Measurements from ENCODE around the gene DDAH2. TPM values are rescaled to one million over a fixed set of nuclear protein-coding genes. Genes with fewer than 3 reads are reported as not detected.

Gene DDAH2
- total RNA-seq, 1 donor from 2014 or later: 69.9 TPM

GRCh38 chr6:31762878-31763618 is 33.9 kb upstream of the DDAH2 start:
- intact Hi-C loops (cut with DNase I): loop anchor here (5.0 kb wide), 1 partner anchor 36 kb away; the partner anchor contains the start of gene DDAH2
- DNase-seq (ENCODE audit: low spot score): no peak

- intact Hi-C loops (cut with DNase I): loop anchor here (5.0 kb wide), 1 partner anchor 35 kb away; the partner anchor contains the start of gene DDAH2
- no peak for DNase-seq (ENCODE audit: low spot score)
Observed at GRCh38 chr6:31762356-31762755, 33.3 kb upstream of the DDAH2 start, which contains the start of gene SAPCD1. Gene SAPCD1, plus strand, starts transcription at chr6:31762656. Its CDS starts 399 bp downstream, at chr6:31763055.

DNA sequence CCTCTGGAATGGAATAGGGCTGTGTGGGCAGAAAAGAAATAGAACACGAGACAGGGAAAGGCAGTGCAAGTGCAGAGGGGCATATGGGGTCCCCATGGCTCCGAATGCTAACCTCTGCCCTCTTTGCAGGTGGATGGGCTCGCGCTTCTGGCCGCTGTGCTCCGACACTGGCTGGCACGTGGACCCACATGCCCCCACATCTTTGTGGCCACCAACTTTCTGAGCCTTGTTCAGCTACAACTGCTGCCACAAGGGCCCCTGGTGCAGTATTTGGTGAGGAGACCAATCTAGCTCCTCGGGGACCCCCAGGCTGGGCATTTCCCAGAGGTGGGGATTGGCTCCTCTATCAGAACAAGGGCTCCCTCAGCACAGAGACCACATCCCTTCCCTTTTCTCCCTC is 32.2 kb upstream of the DDAH2 start:
- no peak for DNase-seq (ENCODE audit: low spot score)
- intact Hi-C loops (cut with DNase I): loop anchor here (5.0 kb wide), 1 partner anchor 34 kb away; the partner anchor contains the start of gene DDAH2

- intact Hi-C loops (cut with DNase I): loop anchor here (5.0 kb wide), 1 partner anchor 33 kb away; the partner anchor contains the start of gene DDAH2
- DNase-seq (ENCODE audit: low spot score): no peak
Observed at GRCh38 chr6:31760790-31761189, 31.7 kb upstream of the DDAH2 start.

DNA sequence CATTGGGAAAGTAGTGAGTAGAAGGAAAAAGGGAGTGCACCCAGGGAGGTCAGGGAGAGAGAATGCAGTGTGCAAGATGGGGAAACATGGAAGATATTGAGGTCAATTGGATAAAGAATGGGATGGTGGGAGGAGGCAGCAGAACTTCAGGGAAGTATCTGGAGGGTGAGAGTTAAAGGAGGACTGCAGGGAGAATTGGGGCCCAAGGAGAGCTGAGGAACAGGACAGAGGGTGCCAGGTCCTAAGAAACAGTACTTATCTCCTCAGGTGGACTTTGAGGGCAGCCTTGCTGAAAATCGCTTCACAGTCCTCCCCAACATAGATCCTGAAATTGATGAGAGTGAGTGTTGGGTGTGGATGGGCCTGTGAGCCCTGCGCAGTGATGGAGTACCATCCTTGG is 29.2 kb upstream of the DDAH2 start:
- intact Hi-C loops (cut with DNase I): no loop called here
- DNase-seq (ENCODE audit: low spot score): no peak

DNA sequence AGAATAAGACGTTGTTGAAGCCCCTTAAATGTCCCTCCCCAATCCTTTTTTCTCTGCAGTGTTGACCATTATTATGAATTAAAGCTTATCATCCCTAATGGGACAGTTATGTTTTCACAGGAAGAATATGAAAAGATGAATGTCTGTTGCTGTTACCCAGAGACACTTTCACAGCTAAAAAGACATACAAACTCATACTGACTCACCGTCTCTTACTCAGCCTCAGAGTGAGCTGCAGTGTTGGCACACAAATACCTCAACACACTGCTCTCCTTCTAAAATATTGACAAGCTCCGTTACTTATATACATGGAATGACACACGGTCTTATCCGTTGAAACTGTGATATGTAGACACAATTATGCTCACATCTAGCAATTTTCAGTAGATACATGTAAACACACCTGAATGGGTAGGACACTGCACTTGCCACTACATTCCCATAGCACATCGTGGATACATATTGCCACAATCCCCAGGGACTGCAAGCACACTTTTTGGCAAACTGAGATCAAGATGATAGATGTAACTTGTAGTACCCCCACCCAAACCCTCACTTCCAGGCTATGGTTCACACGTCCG is 23.7 kb upstream of the DDAH2 start:
- intact Hi-C loops (cut with DNase I): no loop called here
- no peak for DNase-seq (ENCODE audit: low spot score)

DNA sequence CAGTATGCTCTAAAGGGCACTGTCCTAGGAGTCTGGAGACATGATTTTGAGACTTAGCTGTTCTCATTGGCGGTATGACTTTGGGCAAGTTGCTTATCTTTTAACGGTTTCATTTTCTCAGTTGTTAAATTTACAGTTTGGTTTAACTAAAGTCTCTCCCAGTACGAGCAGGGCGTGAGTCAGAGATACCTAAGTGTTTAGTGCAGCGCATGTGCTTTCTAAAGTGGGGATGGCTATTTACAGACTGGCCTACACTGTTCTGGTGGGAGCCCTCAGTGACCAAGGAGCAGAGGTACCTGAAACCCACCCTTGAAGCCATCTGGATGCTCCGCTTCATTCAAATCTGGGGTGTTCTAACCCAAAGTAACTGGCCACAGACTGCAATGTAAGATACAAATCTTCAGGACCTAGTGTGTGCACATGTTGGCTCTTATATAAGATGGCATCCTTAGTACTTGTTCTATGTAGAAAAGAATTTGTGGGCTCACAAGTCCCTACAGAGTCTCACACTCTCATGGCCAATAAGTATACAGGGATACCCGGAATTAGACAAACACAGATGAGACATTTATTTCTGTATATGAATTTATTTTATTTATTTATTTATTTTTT is 21.4 kb upstream of the DDAH2 start:
- no peak for DNase-seq (ENCODE audit: low spot score)
- intact Hi-C loops (cut with DNase I): no loop called here

DNA sequence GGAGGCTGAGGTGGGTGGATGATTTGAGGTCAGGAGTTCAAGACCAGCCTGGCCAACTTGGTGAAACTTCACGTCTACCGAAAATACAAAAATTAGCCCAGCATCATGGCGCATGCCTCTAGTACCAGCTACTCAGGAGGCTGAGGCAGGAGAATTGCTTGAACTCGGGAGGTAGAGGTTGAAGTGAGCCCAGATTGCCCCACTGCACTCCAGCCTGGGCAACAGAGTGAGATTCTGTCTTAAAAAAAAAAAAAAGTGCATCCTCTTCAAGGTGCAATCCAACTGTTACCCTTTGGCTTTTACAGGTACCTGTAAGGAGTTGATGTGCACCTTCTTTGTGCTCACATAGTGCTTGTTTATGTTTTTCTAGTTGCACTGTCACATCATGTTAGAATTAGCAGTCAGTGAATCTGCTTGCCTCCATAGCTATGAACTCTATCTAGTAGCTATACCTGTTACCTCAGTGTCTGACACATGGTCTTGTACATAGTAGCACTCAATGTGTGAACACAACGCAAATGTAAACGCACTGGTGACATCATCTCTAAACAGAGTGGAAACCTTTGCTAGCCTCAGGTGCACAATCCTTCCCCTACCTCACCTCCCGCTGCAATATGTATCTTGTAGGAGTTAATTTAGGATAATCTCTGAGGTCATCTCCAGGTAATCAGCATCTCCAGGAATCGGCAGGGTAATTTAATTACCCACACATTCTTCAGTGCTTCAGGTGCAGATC is 20.4 kb upstream of the DDAH2 start:
- DNase-seq (ENCODE audit: low spot score): no peak
- intact Hi-C loops (cut with DNase I): no loop called here

DNA sequence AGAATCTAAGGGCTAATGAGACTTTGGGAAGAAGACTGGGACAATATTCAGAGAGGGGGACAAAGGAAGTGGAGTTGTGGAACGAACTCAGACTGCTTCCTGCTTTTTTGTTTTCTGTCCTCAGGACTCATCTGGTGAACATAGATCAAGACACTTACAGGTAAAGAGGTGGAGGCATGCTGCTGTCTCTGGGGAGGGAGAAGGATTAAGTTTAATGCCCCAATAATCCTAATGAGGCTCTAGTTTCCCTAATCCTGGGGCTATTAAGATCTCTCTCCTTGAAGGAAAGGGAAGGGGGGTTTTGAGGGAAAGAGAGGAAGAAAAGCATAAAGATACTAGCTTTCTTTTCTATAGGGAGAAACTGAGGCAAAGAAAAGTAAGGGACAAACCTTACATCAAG is 15.3 kb upstream of the DDAH2 start:
- DNase-seq (ENCODE audit: low spot score): no peak
- intact Hi-C loops (cut with DNase I): no loop called here

- intact Hi-C loops (cut with DNase I): no loop called here
- DNase-seq (ENCODE audit: low spot score): no peak
Observed at GRCh38 chr6:31742894-31743293, 13.8 kb upstream of the DDAH2 start.

- DNase-seq (ENCODE audit: low spot score): no peak
- intact Hi-C loops (cut with DNase I): no loop called here
Observed at GRCh38 chr6:31741815-31742214, 12.7 kb upstream of the DDAH2 start.

GRCh38 chr6:31740397-31741223 is 11.5 kb upstream of the DDAH2 start:
- intact Hi-C loops (cut with DNase I): no loop called here
- DNase-seq (ENCODE audit: low spot score): no peak

DNA sequence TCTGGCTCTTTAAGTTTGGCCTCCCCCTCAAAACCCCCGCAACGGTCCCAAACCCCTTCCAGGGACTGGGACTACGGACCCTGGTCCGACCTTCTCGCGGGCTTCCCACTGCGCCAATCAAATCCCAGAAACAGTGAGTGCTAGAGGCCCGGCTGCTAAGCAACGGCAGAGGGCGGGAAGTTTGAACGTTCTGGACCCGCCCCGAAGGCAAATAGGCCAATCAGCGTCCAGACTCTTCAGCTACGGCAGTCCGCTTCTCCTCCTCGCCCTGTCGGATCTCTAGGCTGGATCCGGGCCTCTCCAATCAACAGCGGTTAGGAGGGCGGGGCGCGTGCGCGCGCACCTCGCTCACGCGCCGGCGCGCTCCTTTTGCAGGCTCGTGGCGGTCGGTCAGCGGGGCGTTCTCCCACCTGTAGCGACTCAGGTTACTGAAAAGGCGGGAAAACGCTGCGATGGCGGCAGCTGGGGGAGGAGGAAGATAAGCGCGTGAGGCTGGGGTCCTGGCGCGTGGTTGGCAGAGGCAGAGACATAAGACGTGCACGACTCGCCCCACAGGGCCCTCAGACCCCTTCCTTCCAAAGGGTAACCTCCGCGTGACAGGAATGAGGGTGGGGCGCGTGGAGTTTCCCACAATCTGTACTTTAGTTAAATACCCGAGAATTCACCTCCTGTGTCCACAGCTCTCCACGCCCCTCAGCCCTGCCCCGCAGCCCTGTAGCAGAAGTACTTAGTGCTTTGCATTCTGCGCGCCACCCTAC is 10.7 kb upstream of the DDAH2 start, which contains the start of gene MSH5:
Gene MSH5 (plus strand): TSS at position 367 of the 758 bp plus-strand sequence. CDS start 462 bp downstream, outside the sequence.
- peak; percentile 99 for DNase-seq (ENCODE audit: low spot score)
- intact Hi-C loops (cut with DNase I): loop anchor here (5.0 kb wide), 1 partner anchor 57 kb away; the partner anchor contains the start of gene VARS1

GRCh38 chr6:31737991-31738979 is 9.2 kb upstream of the DDAH2 start:
- DNase-seq (ENCODE audit: low spot score): peak; percentile 88
- intact Hi-C loops (cut with DNase I): loop anchor here (5.0 kb wide), 1 partner anchor 59 kb away; the partner anchor contains the start of gene VARS1

DNA sequence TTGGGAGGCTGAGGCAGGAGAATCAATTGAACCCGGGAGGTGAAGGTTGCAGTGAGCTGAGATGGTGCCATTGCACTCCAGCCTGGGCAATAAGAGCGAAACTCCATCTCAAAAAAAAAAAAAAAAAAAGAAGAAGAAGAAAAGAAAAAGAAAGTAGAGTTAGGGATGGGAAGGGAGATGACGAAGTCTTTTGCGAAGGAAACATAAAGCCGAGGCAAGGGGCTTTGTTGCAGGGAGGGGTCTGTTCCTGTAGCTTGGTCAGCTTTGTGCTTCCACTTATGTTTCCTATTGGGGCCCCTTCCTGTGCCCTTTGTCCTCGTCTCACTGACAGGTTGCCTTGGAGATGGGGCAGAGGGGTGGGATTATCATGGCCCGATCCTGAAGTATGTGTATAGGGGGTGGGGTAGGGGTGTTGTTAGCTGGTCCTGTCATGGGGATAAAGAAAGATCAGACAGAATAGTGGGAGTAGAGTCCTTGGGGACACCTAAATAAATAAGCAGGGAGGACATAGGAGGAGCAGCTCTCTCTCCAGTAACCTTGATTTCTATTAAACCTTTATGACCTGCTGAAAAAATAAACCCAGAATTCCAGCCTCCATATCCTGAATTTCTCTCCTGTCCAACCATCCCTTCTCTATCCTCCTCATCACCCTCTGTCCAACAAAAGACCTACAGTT is 8.4 kb upstream of the DDAH2 start:
- intact Hi-C loops (cut with DNase I): loop anchor here (5.0 kb wide), 1 partner anchor 60 kb away; the partner anchor contains the start of gene VARS1
- DNase-seq (ENCODE audit: low spot score): no peak

DNA sequence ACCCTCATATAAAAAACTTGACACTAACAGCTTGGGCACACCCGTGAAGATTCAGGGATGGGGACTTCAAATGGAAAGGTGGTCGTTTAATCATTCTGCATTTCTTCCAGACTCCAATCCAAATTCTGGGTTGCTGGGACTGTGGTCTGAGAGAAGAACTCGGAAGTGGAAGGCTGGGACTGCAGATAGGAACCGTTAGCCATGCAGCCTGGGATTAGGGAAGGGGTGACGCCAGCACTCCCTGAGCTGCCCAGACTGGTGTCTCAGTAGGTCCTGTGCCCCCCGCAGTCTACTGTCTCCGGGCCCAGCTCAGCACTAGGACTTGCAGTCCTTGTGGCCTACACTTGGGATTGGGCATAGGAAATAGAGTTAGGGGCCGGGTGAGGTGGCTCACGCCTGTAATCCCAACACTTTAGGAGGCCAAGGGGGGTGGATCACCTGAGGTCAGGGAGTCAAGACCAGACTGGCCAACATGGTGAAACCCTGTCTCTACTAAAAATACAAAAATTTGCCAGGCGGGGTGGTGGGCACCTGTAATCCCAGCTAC is 7.7 kb upstream of the DDAH2 start:
- intact Hi-C loops (cut with DNase I): loop anchor here (5.0 kb wide), 1 partner anchor 60 kb away; the partner anchor contains the start of gene VARS1
- DNase-seq (ENCODE audit: low spot score): no peak
